ENCODE data around the gene CLSTN3.

- TF ChIP-seq CTCF (IDR thresholded peaks at IDR 0.05) (no peak), POLR2A (IDR thresholded peaks at IDR 0.05) (no peak)
Observed at GRCh38 chr12:7193674-7194073, 63.5 kb downstream of the CLSTN3 start.
